A673 (cell line): ENCODE measurements around the gene PTCD3. TPM values are rescaled to one million over a fixed set of nuclear protein-coding genes. Genes with fewer than 3 reads are reported as not detected.
A peak's percentile ranks its signal among the peaks of the same experiment; 100 is the strongest.

Source experiments
- BruUV-seq: library from RNA; stranded (reverse); fragments of 400-500 nt; replicated peaks from 2 replicates; lab custom pipeline; 2021; lab: Mats Ljungman, UMichigan
- CTCF ChIA-PET: fragments of 300-600 bp; sonication (Branson Sonifier 250); formaldehyde crosslinking; loops from one replicate; lab custom pipeline; 2022; ENCODE audit warnings: antibody characterized with exemption; lab: Charles Lee
- POLR2A ChIA-PET: fragments of 300-600 bp; sonication (Branson Sonifier 250); formaldehyde crosslinking; loops from one replicate; lab custom pipeline; 2022; ENCODE audit warnings: antibody characterized with exemption; ENCODE audit not compliant: low non-redundant PET; lab: Charles Lee
- DNase-seq: peaks from one replicate; pipeline ENCODE4 v3.0.0-alpha.2; 2015; ENCODE audit warnings: low spot score
- H3K27ac ChIP-seq: fragments of 200-600 bp; sonication (generic); 2 replicates; pipeline ENCODE4 v1.5.1; 2016; ENCODE audit warnings: mixed run types, low read depth, mild to moderate bottlenecking, mixed read lengths, antibody characterized with exemption, low read length; ENCODE audit not compliant: poor library complexity, severe bottlenecking
- H3K27me3 ChIP-seq: fragments of 200-600 bp; sonication (generic); replicated peaks from 2 replicates; pipeline ENCODE4 v1.6.1; 2017; ENCODE audit warnings: mixed run types, low read depth, mild to moderate bottlenecking, mixed read lengths, antibody characterized with exemption, low read length; ENCODE audit not compliant: insufficient read depth, poor library complexity
- H3K36me3 ChIP-seq: fragments of 200-600 bp; sonication (generic); 2 replicates; pipeline ENCODE4 v1.6.1; 2016; ENCODE audit warnings: mixed run types, mild to moderate bottlenecking, mixed read lengths, antibody characterized with exemption, low read length; ENCODE audit not compliant: insufficient read depth, poor library complexity, severe bottlenecking
- H3K4me1 ChIP-seq: fragments of 200-600 bp; sonication (generic); 2 replicates; pipeline ENCODE4 v1.6.1; 2017; ENCODE audit warnings: mixed run types, mild to moderate bottlenecking, mixed read lengths, antibody characterized with exemption, low read length; ENCODE audit not compliant: insufficient read depth, poor library complexity, severe bottlenecking
- H3K4me3 ChIP-seq: fragments of 200-600 bp; sonication (generic); 2 replicates; pipeline ENCODE4 v1.5.1; 2016; ENCODE audit warnings: low read depth, mixed run types, mild to moderate bottlenecking, mixed read lengths, low read length; ENCODE audit not compliant: poor library complexity, severe bottlenecking
- H3K9me3 ChIP-seq: fragments of 200-600 bp; sonication (generic); 2 replicates; pipeline ENCODE4 v1.6.1; 2016; ENCODE audit warnings: mixed run types, low read depth, mild to moderate bottlenecking, mixed read lengths, antibody characterized with exemption, low read length; ENCODE audit not compliant: poor library complexity, severe bottlenecking
- EZH2 ChIP-seq: fragments of 200-600 bp; sonication (generic); IDR thresholded peaks from 2 replicates; pipeline ENCODE4 v1.6.1; 2017; ENCODE audit warnings: borderline replicate concordance, low read depth, mild to moderate bottlenecking, mixed read lengths, antibody characterized with exemption, low read length; ENCODE audit not compliant: poor library complexity, severe bottlenecking
- intact Hi-C: fragments of 100-400 bp; cut with micrococcal nuclease; formaldehyde crosslinking; loops from one replicate; pipeline ENCODE4 v1.10.0; 2022; ENCODE audit not compliant: unreplicated experiment
- total RNA-seq: library from RNA; stranded (reverse); gene quantifications from 2 replicates; pipeline ENCODE4 v1.2.3, GENCODE V29; 2021
- TF ChIP-seq, protein P1 (sequence below): fragments of 300-800, 200-600 bp; sonication (generic); conservative IDR thresholded peaks from 2 replicates; pipeline ENCODE4 v1.5.1; 2017; ENCODE audit warnings: low read depth, mild to moderate bottlenecking, antibody characterized with exemption, low read length, moderate library complexity, mixed read lengths

Gene PTCD3
- total RNA-seq, 1 experiment from 2014 or later: 148 TPM

DNA sequence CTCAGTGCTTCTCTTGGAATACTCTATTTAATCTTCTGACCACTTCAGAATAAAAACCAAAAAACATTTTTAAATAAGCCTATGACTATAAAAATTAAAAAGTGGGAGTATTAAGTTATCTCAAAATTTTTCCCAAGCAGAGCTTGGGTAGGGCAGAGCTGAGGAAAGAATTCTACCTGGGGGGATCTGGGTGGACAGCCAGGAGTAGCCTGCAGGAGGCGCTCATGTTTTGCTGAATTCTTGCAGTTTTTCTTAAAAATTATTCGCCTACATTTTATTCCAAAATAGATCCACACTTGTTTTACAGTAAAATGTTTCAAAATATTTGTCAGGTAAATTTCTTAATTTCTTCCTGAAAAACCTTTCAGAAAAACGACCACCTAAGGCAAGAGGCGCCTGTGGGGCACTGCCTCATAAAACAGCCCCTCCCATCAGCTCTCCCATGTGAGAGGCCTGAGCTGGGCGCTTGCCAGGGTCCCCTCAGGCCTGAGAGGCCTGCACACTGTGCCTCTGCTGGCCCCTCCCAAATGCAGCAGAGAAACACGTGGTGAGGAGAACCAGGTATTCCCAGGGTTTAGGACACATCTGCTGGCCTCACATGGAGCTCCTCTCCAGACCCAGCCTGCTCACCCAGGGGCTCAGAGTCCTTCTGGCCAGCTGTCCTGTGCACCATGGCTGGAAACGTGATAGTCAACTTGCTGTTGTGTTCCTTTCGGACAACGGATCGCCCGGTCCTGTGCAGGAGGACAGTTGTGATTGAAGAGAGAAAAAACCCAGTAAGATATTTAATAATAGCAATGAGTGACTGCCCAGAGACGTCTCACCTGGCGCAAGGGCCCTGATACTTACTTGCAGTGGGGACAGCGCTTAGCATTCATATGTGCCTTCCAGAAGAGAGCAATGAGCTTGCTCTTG, 17.8 kb upstream of the PTCD3 start:
- Histone ChIP-seq H3K27ac (no peak overlapping the region), H3K27me3 (no peaks in the 10 kb centered on the region), H3K36me3 (peaks cover 57% of the 10 kb centered on the region), H3K4me3 (no peak overlapping the region), H3K4me1 (no peaks in the 10 kb centered on the region), H3K9me3 (no peaks in the 10 kb centered on the region)
- intact Hi-C loops: no loop called here
- ChIA-PET POLR2A (no interaction called here), CTCF (interaction anchor here (0.6 to 1.1 kb wide), 2 partner anchors 22 to 261 kb away, joined by 3 read pairs; no protein-coding TSS in a partner anchor)
- DNase-seq: no peak
- BruUV-seq: no TSS peak
- TF ChIP-seq EZH2: no peak
- TF ChIP-seq, protein P1, sequence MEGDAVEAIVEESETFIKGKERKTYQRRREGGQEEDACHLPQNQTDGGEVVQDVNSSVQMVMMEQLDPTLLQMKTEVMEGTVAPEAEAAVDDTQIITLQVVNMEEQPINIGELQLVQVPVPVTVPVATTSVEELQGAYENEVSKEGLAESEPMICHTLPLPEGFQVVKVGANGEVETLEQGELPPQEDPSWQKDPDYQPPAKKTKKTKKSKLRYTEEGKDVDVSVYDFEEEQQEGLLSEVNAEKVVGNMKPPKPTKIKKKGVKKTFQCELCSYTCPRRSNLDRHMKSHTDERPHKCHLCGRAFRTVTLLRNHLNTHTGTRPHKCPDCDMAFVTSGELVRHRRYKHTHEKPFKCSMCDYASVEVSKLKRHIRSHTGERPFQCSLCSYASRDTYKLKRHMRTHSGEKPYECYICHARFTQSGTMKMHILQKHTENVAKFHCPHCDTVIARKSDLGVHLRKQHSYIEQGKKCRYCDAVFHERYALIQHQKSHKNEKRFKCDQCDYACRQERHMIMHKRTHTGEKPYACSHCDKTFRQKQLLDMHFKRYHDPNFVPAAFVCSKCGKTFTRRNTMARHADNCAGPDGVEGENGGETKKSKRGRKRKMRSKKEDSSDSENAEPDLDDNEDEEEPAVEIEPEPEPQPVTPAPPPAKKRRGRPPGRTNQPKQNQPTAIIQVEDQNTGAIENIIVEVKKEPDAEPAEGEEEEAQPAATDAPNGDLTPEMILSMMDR: peak; percentile 57

DNA sequence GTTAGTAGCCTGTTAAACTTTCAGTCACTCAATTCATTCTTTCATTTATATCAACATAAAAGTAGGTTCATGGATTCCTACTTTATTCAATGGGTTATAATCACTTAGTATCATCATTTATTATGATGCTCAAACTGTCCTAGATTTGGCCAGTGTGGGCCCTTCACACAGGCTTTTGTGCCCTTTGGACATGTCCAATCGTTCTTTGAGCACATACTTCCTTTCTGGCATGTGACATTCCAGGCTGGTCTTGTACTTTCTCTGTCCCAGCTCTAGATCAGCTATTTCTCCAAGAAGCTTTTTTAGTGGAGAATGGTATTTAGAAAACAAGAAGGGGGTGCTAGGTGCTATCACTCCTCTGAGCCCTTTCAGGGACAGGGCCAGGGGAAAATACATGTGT, 11.8 kb upstream of the PTCD3 start:
- no peaks in the 10 kb centered on the region for H3K9me3 ChIP-seq
- ChIA-PET CTCF (no interaction called here), POLR2A (no interaction called here)
- BruUV-seq: no TSS peak
- H3K27me3 ChIP-seq: no peaks in the 10 kb centered on the region
- intact Hi-C loops: no loop called here
- TF ChIP-seq, protein P1: no peak
- TF ChIP-seq EZH2: no peak
- H3K36me3 ChIP-seq: peaks cover 77% of the 10 kb centered on the region
- DNase-seq: no peak
- no peak overlapping the region for H3K4me3 ChIP-seq
- no peaks in the 10 kb centered on the region for H3K4me1 ChIP-seq
- no peak overlapping the region for H3K27ac ChIP-seq

DNA sequence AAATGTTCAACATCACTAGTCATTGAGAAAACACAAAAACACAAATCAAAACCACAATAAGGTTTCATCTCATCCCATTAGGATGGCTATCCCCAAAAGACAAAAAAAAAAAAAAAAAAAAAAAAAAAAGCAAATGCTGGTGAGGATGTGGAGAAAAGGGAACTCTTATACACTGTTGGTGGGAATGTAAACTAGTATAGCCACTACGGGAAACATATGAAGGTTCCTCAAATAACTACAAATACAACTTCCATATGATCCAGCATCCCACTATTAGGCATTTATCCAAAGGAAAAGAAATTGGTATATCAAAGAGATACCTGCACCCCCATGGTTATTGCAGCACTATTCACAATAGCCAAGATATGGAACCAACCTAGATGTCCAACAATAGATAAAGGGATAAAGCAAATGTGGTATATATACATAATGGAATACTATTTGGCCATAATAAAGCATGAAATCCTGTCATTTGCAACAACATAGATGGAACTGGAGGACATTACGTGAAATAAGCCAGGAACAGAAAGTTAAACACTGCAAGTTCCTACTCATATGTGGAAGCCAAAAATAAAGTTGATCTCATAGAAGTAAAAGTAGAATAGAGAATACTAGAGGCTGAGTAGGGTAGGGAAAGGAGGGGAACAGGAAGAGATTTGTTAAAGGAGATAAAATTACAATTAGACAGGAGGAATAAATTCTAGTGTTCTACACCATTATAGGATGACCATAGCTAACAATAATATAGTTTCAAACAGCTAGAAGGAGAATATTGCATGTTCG, 8.7 kb upstream of the PTCD3 start:
- Histone ChIP-seq H3K4me3 (no peak overlapping the region), H3K27me3 (no peaks in the 10 kb centered on the region), H3K4me1 (no peaks in the 10 kb centered on the region), H3K27ac (no peak overlapping the region), H3K36me3 (peaks cover 64% of the 10 kb centered on the region), H3K9me3 (no peaks in the 10 kb centered on the region)
- BruUV-seq: no TSS peak
- CTCF ChIA-PET: no interaction called here
- TF ChIP-seq, protein P1: no peak
- no peak for TF ChIP-seq EZH2
- DNase-seq: no peak
- intact Hi-C loops: no loop called here
- POLR2A ChIA-PET: no interaction called here
